ENCODE data around the gene RIMBP2. TPM values are rescaled to one million over a fixed set of nuclear protein-coding genes. Genes with fewer than 3 reads are reported as not detected.

The RIMBP2 gene
- total RNA-seq, 6 experiments from 2014 or later = not detected

GRCh38 chr12:130367523-130367922 lies 348.6 kb downstream of the RIMBP2 start:
- Mint-ChIP-seq H3K27ac (no peak overlapping the region), H3K27me3 (ENCODE audit: insufficient read depth) (no peaks in the 10 kb centered on the region), H3K36me3 (ENCODE audit: low read depth) (no peaks in the 10 kb centered on the region), H3K9me3 (peaks cover 53% of the 10 kb centered on the region), H3K4me1 (ENCODE audit: low read depth) (no peaks in the 10 kb centered on the region), H3K4me3 (no peak overlapping the region)
- DNase-seq = no peak
- TF ChIP-seq, protein P1, sequence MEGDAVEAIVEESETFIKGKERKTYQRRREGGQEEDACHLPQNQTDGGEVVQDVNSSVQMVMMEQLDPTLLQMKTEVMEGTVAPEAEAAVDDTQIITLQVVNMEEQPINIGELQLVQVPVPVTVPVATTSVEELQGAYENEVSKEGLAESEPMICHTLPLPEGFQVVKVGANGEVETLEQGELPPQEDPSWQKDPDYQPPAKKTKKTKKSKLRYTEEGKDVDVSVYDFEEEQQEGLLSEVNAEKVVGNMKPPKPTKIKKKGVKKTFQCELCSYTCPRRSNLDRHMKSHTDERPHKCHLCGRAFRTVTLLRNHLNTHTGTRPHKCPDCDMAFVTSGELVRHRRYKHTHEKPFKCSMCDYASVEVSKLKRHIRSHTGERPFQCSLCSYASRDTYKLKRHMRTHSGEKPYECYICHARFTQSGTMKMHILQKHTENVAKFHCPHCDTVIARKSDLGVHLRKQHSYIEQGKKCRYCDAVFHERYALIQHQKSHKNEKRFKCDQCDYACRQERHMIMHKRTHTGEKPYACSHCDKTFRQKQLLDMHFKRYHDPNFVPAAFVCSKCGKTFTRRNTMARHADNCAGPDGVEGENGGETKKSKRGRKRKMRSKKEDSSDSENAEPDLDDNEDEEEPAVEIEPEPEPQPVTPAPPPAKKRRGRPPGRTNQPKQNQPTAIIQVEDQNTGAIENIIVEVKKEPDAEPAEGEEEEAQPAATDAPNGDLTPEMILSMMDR (IDR thresholded peaks at IDR 0.05) = no peak

DNA sequence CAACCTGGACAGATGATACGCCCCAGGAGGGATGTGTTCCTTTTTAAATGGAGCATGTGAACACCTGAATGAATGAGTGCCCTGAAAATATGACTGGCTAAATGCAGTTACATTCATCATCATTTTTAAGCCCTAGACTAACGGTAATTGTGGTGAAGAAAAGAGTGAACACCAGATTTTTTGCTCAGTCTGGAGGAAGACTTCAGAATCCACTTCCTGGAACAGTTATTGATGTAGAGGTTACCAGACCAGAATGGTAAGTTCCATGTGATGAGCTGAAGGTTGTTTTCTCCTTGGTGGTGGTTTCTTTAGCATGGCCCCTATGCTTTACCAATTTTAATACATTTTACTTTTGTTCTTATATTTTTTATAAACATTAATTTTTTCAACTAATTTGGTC lies 349.1 kb downstream of the RIMBP2 start:
- DNase-seq = no peak
- Mint-ChIP-seq H3K9me3 (peaks cover 53% of the 10 kb centered on the region), H3K27me3 (ENCODE audit: insufficient read depth) (no peaks in the 10 kb centered on the region), H3K27ac (no peak overlapping the region), H3K36me3 (ENCODE audit: low read depth) (no peaks in the 10 kb centered on the region), H3K4me3 (no peak overlapping the region), H3K4me1 (ENCODE audit: low read depth) (no peaks in the 10 kb centered on the region)
- TF ChIP-seq, protein P1 (IDR thresholded peaks at IDR 0.05) = no peak

DNA sequence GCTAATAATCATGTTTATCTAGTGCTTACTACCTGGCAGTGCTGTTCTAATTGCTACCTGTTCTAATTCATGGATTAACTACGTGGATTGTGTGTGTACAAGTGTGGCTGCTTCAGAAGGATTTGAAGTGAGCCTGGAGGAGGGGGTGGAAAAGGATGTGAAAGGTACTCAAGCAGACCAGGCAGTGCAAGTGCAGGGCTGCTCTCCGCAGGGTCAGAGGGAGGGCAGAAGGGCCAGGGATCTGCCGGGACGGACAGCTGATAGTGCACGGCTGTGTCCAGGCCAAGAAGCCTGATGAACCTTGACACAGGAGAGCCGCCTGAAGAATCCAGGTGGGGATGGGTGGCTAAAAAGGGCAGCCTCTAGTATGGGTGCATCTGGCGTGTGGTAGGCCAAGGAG lies 349.9 kb downstream of the RIMBP2 start:
- Mint-ChIP-seq H3K27ac (no peak overlapping the region), H3K9me3 (peaks cover 59% of the 10 kb centered on the region), H3K4me1 (ENCODE audit: low read depth) (no peaks in the 10 kb centered on the region), H3K4me3 (no peak overlapping the region), H3K36me3 (ENCODE audit: low read depth) (no peaks in the 10 kb centered on the region), H3K27me3 (ENCODE audit: insufficient read depth) (no peaks in the 10 kb centered on the region)
- no peak for DNase-seq
- TF ChIP-seq, protein P1 (IDR thresholded peaks at IDR 0.05) = no peak

DNA sequence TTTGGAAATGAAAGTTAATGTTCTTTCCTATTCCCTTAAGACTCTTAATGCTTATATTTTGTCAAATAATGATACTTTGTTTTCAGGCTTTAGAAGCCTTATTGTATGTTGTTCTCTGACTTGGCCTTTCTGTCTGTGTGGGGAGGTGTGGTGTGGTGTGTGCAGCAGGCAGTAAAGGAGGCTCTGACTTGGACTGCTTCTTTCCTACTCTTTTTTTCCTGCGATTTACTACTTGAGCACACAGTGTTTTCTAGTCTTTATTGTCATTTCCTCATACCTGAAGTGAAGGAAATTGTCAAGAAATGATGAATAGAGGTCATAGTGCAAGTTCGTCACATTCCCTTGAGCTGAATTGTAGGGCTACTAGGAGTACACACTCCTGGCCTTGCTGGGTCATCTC lies 351.5 kb downstream of the RIMBP2 start:
- TF ChIP-seq, protein P1 (IDR thresholded peaks at IDR 0.05) = no peak
- H3K36me3 Mint-ChIP-seq (ENCODE audit: low read depth) = no peaks in the 10 kb centered on the region
- no peak overlapping the region for H3K27ac Mint-ChIP-seq
- H3K4me1 Mint-ChIP-seq (ENCODE audit: low read depth) = no peaks in the 10 kb centered on the region
- H3K9me3 Mint-ChIP-seq = peaks cover 61% of the 10 kb centered on the region
- H3K27me3 Mint-ChIP-seq (ENCODE audit: insufficient read depth) = no peaks in the 10 kb centered on the region
- no peak overlapping the region for H3K4me3 Mint-ChIP-seq
- no peak for DNase-seq

- no peak overlapping the region for H3K27ac Mint-ChIP-seq
- peaks cover 61% of the 10 kb centered on the region for H3K9me3 Mint-ChIP-seq
- H3K36me3 Mint-ChIP-seq (ENCODE audit: low read depth) = no peaks in the 10 kb centered on the region
- TF ChIP-seq, protein P1 (IDR thresholded peaks at IDR 0.05) = no peak
- no peaks in the 10 kb centered on the region for H3K4me1 Mint-ChIP-seq (ENCODE audit: low read depth)
- no peak overlapping the region for H3K4me3 Mint-ChIP-seq
- no peak for DNase-seq
- H3K27me3 Mint-ChIP-seq (ENCODE audit: insufficient read depth) = no peaks in the 10 kb centered on the region; the same call in 1 of the 2 replicates
These were observed 354.0 kb downstream of the RIMBP2 start for GRCh38 chr12:130362060-130362459.

All from HFFc6 (cell line).